Endothelial cell (in vitro differentiated cells): ENCODE measurements around the gene SRSF8. TPM values are rescaled to one million over a fixed set of nuclear protein-coding genes. Genes with fewer than 3 reads are reported as not detected.
"Not testable (repeated sequence)": the region's sequence is repeated elsewhere in the genome, so short reads cannot be mapped to it uniquely, and the experiment has no call there.

Experiments
- DNase-seq: peaks from one replicate; pipeline ENCODE4 v3.0.0; 2021; ENCODE audit warnings: low spot score
- H3K27ac Mint-ChIP-seq: one replicate; pipeline ENCODE4 v1.8.0; 2021; ENCODE audit warnings: mixed read lengths, inconsistent platforms; ENCODE audit not compliant: unreplicated experiment
- H3K27me3 Mint-ChIP-seq: one replicate; pipeline ENCODE4 v1.8.0; 2021; ENCODE audit warnings: mild to moderate bottlenecking, moderate library complexity, mixed read lengths, inconsistent platforms; ENCODE audit not compliant: unreplicated experiment
- H3K36me3 Mint-ChIP-seq: one replicate; pipeline ENCODE4 v1.8.0; 2021; ENCODE audit warnings: mild to moderate bottlenecking, low read depth, mixed read lengths, inconsistent platforms; ENCODE audit not compliant: unreplicated experiment
- H3K4me1 Mint-ChIP-seq: one replicate; pipeline ENCODE4 v1.8.0; 2021; ENCODE audit warnings: mild to moderate bottlenecking, mixed read lengths, inconsistent platforms; ENCODE audit not compliant: unreplicated experiment
- H3K4me3 Mint-ChIP-seq: one replicate; pipeline ENCODE4 v1.8.0; 2021; ENCODE audit warnings: mild to moderate bottlenecking, mixed read lengths, inconsistent platforms; ENCODE audit not compliant: unreplicated experiment
- H3K9me3 Mint-ChIP-seq: one replicate; pipeline ENCODE4 v1.8.0; 2021; ENCODE audit warnings: mixed read lengths, inconsistent platforms; ENCODE audit not compliant: unreplicated experiment
- total RNA-seq: library from RNA; stranded (reverse); fragmentation: NEBNext Ultra II Directional; extraction: Animal tissue kit (Norgen Biotek cat#: 25700); gene quantifications from one replicate; pipeline ENCODE4 v1.2.1, GENCODE V29; 2021; ENCODE audit not compliant: unreplicated experiment
- TF ChIP-seq, protein P1 (sequence below): fragments of 200-600 bp; sonication (generic); IDR thresholded peaks from one replicate; pipeline ENCODE4 v1.5.0; 2021; ENCODE audit warnings: antibody characterized with exemption; ENCODE audit not compliant: unreplicated experiment

SRSF8 gene
- total RNA-seq, 1 donor from 2014 or later, result 25.2 TPM

GRCh38 chr11:95035316-95035715, 31.4 kb upstream of the SRSF8 start:
- H3K36me3 Mint-ChIP-seq, result no peaks in the 10 kb centered on the region
- H3K4me3 Mint-ChIP-seq, result no peak overlapping the region
- H3K4me1 Mint-ChIP-seq, result no peaks in the 10 kb centered on the region
- H3K9me3 Mint-ChIP-seq, result no peaks in the 10 kb centered on the region
- TF ChIP-seq, protein P1, sequence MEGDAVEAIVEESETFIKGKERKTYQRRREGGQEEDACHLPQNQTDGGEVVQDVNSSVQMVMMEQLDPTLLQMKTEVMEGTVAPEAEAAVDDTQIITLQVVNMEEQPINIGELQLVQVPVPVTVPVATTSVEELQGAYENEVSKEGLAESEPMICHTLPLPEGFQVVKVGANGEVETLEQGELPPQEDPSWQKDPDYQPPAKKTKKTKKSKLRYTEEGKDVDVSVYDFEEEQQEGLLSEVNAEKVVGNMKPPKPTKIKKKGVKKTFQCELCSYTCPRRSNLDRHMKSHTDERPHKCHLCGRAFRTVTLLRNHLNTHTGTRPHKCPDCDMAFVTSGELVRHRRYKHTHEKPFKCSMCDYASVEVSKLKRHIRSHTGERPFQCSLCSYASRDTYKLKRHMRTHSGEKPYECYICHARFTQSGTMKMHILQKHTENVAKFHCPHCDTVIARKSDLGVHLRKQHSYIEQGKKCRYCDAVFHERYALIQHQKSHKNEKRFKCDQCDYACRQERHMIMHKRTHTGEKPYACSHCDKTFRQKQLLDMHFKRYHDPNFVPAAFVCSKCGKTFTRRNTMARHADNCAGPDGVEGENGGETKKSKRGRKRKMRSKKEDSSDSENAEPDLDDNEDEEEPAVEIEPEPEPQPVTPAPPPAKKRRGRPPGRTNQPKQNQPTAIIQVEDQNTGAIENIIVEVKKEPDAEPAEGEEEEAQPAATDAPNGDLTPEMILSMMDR, result no peak
- H3K27me3 Mint-ChIP-seq, result no peaks in the 10 kb centered on the region
- H3K27ac Mint-ChIP-seq, result no peak overlapping the region
- DNase-seq, result no peak

DNA sequence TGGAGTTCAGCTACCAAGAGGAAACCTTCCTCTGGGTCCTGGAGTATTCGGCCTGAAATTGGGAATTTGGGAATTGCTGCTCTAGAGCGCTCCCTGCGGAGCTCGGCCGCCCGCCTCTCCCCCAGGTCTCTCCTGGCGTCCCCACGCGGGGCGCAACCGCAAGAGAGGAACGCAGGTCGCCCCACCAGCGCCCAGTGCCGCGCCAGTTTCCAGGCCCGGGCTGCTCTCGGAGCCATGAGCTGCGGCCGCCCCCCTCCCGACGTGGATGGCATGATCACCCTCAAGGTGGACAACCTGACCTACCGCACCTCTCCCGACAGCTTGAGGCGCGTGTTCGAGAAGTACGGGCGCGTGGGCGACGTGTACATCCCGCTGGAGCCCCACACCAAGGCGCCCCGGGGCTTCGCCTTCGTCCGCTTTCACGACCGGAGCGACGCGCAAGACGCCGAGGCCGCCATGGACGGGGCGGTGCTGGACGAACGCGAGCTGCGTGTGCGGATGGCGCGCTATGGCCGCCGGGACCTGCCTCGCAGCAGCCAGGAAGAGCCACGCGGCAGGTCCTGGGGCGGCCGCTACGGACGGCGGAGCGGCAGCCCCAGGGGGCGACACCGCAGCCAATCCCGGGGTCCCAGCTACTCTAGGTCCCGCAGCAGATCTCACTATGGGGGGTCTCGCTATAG, 29.2 kb upstream of the SRSF8 start:
- H3K27ac Mint-ChIP-seq, DNase-seq, H3K4me1 Mint-ChIP-seq, H3K4me3 Mint-ChIP-seq, H3K27me3 Mint-ChIP-seq, H3K9me3 Mint-ChIP-seq, H3K36me3 Mint-ChIP-seq: not testable (repeated sequence)

- Mint-ChIP-seq H3K9me3 (no peaks in the 10 kb centered on the region), H3K4me1 (no peaks in the 10 kb centered on the region), H3K27me3 (no peaks in the 10 kb centered on the region), H3K4me3 (no peak overlapping the region), H3K27ac (no peak overlapping the region), H3K36me3 (no peaks in the 10 kb centered on the region)
- TF ChIP-seq, protein P1, result no peak
- no peak for DNase-seq
Observed at GRCh38 chr11:95042239-95042638, 24.5 kb upstream of the SRSF8 start.

DNA sequence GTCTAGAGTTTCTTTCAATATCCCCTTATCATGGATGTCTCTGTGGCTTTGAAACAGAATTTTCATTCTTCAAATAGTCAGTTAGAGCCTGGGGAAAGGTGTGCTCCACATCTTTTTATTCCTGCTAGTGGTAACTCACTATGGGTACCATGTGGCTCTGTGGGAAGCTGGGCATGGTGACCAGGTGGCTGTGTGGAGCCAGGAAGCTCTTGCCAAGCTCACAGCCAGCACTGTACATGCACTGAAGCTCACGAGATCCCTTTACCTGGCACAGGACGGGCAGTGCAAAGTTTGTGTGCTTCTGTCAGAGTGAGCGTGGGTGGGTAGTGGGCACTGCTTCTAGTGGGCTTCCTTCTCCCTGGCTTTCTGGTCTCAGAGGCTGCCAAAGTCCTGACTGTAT, 23.8 kb upstream of the SRSF8 start:
- H3K36me3 Mint-ChIP-seq, result no peaks in the 10 kb centered on the region
- H3K27ac Mint-ChIP-seq, result no peak overlapping the region
- H3K4me1 Mint-ChIP-seq, result no peaks in the 10 kb centered on the region
- TF ChIP-seq, protein P1, result no peak
- no peaks in the 10 kb centered on the region for H3K27me3 Mint-ChIP-seq
- no peak overlapping the region for H3K4me3 Mint-ChIP-seq
- DNase-seq, result no peak
- H3K9me3 Mint-ChIP-seq, result no peaks in the 10 kb centered on the region

- Mint-ChIP-seq H3K27ac (no peak overlapping the region), H3K27me3 (no peaks in the 10 kb centered on the region), H3K36me3 (no peaks in the 10 kb centered on the region), H3K9me3 (no peaks in the 10 kb centered on the region), H3K4me1 (no peaks in the 10 kb centered on the region), H3K4me3 (no peak overlapping the region)
- DNase-seq, result no peak
- TF ChIP-seq, protein P1, result no peak
Observed at GRCh38 chr11:95044010-95044409, 22.7 kb upstream of the SRSF8 start.
